Activated CD8-positive, alpha-beta memory T cell treated with anti-CD3 and anti-CD28 coated beads for 36 hours (primary cell): ENCODE measurements around the gene ZNF862. TPM values are rescaled to one million over a fixed set of nuclear protein-coding genes. Genes with fewer than 3 reads are reported as not detected.

Experiments used
- CTCF ChIA-PET: fragments of 350-600 bp; sonication (Branson Sonifier 250); formaldehyde crosslinking; loops from one replicate; lab custom pipeline; 2021; ENCODE audit warnings: antibody characterized with exemption; lab: Charles Lee
- POLR2A ChIA-PET: fragments of 350-600 bp; sonication (Branson Sonifier 250); formaldehyde crosslinking; loops from one replicate; lab custom pipeline; 2021; ENCODE audit warnings: antibody characterized with exemption; lab: Charles Lee
- total RNA-seq, 2 experiments: library from RNA; stranded (reverse); gene quantifications; one replicate each; pipeline ENCODE4 v1.2.3, GENCODE V29; 2021

The ZNF862 gene
- total RNA-seq, 2 experiments from 2014 or later: 11.0 to 11.1 TPM

DNA sequence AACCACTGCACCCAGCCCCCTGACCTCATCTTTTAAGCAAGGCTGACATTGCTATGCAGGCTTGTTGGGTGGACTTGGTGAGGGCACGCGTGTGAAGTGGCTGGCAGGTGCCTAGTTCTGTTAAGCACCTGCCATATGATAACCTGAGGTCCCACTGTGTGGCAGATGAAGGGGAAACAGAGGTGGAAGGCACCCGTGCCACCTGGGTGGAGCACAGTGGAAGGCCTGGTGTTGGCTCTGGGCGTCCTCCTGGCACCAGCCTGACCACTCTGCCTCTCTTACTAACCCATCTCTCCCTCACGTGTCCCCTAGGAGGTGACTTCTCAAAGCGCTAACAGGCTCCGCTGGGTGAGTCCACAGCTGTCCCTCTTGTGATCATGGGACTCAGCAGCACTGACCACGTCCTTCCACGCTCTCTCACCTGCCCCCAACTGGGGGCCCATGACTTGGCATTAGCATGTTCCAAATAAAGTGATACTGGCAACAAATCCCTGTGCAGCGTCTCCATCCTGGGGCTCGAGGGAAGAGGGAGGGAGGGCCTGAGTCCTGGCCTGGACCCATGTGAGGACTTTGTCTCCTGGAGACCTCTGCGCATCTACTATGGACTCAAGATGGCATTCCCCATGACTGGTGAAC, 4.6 kb upstream of the ZNF862 start:
- POLR2A ChIA-PET: no interaction called here
- CTCF ChIA-PET: no interaction called here

DNA sequence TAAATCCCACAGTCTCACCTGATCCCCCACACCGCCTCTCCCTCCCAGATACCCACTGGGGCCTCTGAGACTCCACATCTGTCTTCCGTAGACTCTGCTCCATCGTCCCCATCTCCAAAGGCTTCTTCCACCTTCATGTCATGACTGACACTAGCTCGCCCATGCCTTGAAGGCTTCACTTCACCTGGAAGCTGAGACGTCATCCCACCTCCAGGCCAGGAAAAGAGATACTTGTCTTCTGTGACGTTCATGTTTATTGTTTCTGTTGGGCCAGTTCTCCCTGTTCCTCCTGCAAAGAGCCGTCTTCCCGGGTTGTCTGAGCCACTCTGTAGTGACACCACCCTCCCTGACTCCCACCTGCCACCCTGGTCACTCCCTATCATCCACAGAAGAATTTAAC, 3.6 kb upstream of the ZNF862 start:
- ChIA-PET POLR2A (no interaction called here), CTCF (no interaction called here)

DNA sequence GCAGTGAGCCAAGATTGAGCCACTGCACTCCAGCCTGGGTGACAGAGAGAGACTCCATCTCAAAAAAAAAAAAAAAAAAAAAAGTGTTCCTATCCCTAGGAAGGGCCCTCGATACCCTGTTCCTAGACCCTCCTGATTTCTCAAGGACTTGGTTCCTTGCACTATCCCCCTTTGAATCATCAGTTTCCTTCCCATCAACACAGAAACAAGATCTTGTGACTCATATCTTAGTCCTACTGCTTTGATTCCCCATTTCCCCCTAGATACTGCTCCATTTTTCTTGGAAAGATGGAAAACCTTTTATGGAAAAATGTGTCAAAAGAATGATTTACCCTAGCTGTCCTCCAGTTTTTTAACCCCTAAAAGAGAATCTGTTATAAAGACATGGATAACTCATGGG, 1.7 kb upstream of the ZNF862 start:
- POLR2A ChIA-PET: no interaction called here
- CTCF ChIA-PET: interaction anchor here (0.7 kb wide), 1 partner anchor 105 kb away, joined by 3 read pairs; no protein-coding TSS in a partner anchor

DNA sequence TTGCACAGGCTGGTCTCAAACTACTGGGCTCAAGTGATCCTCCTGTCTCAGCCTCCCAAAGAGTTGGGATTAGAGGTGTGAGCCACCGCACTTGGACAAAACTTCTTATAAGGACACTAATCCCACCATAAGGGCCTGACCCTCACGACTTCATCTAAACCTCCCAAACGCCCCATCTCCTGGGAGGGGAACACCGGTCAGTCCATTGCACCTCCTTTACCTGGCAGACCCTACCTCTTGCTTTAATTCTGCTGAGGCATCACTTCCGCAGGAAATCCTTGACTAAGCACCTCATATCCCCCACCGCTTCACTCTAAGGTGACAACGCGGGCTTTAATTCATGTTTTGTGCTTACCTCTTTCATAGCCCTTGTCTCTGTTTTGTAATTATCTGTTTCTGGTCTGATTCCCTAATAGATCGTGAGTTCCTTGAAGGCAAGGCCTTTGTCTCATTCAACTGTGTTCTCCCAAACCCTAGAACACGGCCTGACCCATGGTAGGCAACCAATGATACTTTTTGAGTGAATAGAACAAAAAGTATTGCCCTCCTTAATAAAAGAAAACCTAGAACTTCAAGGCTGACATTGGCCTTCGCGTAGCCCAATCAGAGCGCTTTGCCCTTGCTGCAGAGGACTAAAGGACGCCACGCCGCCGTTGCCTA, 481 bp upstream of the ZNF862 start:
- CTCF ChIA-PET: interaction anchor here (1.7 to 2.2 kb wide), 2 partner anchors 32 to 34 kb away, joined by 6 to 7 read pairs; no protein-coding TSS in a partner anchor
- POLR2A ChIA-PET: interaction anchor here (0.8 to 1.5 kb wide), 3 partner anchors 33 to 483 kb away, joined by 3 to 20 read pairs (median 5); no protein-coding TSS in a partner anchor

DNA sequence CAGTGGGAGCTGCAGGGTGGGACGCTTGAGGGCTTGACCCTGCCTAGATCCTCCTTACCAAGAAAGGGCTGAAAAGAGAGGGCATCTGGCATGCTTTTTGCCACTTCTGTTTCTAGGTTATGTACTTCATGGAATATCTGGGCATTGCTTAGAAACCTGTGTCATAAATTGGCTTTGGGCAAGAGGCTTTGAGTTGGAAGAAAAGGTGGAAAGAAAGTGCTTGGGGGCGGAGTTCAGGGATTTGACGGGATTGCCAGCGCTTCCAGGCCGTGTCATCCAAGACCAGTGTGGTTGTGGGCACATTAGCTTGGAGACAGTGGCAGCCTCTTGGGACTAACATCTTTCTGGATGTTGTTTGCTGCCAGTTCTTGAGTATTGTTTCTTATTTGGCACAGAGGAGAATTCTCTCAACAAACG, 825 bp downstream of the ZNF862 start:
- POLR2A ChIA-PET: interaction anchor here (0.7 to 1.5 kb wide), 4 partner anchors 11 to 287 kb away, joined by 3 to 20 read pairs (median 4); no protein-coding TSS in a partner anchor

DNA sequence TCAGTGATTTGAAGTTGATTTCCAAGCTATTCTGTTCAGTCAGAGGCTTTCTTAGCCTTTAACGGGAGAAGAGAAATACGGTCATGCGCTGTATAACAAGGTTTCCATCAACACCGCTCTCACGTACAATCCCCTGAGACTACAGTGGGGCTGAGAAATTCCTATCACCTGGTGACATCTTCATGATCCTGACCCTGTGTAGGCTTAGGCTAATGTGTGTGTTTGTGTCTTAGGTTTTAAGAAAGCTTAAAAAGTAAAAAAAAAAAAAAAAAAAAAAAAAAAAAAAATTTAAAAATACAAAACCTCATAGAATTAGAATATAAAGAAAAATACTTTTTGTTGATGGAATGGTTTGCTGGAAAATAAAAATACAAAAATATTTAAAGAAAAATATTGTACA, 1.8 kb downstream of the ZNF862 start:
- CTCF ChIA-PET: interaction anchor here (2.2 kb wide), 1 partner anchor 30 kb away, joined by 7 read pairs; no protein-coding TSS in a partner anchor

More for the DNA sequence above, 825 bp downstream of the ZNF862 start:
- CTCF ChIA-PET: interaction anchor here (1.7 to 2.2 kb wide), 2 partner anchors 31 to 33 kb away, joined by 6 to 7 read pairs; no protein-coding TSS in a partner anchor

DNA sequence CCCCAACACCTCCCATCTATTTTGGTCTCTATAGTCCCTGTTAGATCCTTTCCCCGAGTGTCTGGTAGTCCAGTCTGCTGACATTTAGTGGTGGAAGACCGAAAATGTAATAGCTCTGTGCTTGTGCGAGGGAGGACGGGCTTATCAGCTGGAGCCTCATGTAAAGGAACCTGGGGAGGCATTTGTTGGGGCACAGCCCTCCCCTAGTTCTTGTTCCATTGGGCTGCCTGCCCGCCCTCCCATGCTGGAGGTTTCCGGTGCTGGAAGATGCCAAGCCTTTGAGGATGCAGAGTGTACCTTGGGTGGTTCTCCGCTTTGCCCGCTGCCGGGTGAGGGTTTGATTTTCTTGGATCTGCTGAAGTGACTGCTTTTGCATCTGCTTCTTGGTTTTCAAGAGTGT, 5.4 kb downstream of the ZNF862 start:
- POLR2A ChIA-PET: no interaction called here
- CTCF ChIA-PET: no interaction called here

More for the DNA sequence above, 1.8 kb downstream of the ZNF862 start:
- POLR2A ChIA-PET: interaction anchor here (0.6 to 1.2 kb wide), 4 partner anchors 15 to 127 kb away, joined by 4 to 13 read pairs (median 7); no protein-coding TSS in a partner anchor

DNA sequence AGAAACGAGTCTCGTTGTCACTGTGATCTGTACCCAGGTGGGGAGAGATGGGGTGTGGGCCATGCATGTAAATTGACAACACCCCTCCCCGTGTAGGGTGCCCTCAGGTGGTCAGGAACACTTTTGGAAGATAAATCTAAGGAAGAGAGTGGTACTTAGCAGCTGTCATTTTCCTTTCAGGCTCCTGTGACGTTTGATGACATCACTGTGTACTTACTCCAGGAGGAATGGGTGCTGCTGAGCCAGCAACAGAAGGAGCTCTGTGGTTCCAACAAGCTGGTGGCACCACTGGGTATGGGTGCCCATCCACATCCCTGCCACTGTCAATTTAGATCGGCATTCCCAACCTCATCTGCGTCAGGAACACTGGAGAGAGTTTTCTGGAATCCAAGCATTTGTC, 6.3 kb downstream of the ZNF862 start:
- POLR2A ChIA-PET: no interaction called here
- CTCF ChIA-PET: interaction anchor here (0.7 kb wide), 1 partner anchor 28 kb away, joined by 3 read pairs; no protein-coding TSS in a partner anchor

DNA sequence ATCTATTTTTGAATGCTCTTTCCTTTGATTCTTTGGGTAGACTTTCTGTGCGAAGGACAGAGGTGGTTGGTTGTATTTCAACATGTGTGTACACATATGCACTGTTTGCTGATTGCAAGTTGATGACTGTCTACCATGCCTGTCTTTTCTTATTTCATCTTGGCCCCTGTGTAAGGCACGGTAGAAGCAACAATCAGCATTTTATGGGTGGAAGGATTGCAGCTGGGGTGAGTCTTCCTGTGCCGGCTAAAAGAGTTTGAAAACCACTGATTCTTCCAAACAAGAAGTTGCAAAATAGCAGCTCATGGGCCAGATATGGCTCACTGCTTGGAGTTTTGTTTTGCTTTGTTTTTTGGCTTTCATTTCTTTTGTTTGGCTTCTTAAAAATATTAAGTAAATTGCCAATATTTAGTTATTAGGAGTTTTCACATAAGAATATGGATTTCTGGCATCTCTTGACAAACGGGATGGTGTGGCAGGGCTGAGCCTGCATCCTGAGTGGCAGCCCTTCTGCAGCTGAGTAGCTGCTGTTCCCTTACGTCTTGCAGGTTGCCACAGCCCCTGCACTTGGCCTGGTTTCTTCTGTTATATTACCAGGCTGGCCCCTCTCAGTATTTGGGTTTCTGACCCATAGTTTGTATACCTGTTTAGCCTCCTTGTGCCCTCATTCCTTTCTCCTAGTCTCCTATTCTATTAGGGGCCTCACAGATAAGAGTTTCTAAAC, 7.2 kb downstream of the ZNF862 start:
- ChIA-PET POLR2A (no interaction called here), CTCF (no interaction called here)

DNA sequence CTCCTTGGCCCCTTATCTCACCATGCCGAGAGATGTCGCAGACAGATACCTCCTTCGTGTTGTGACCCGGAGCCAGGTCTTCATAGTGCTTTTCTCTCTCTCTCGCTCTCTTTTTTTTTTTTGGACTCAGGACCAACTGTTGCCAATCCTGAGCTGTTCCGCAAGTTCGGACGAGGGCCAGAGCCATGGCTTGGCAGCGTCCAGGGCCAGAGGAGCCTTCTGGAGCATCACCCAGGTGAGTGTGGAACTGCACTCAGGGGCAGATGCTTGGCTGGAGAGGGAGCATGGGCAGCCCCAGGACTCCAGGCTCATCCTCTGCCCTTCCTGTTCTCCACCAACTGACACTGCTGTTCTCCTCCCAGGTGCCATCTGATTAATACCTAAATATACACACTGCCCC, 7.8 kb downstream of the ZNF862 start:
- POLR2A ChIA-PET: no interaction called here
- CTCF ChIA-PET: no interaction called here

DNA sequence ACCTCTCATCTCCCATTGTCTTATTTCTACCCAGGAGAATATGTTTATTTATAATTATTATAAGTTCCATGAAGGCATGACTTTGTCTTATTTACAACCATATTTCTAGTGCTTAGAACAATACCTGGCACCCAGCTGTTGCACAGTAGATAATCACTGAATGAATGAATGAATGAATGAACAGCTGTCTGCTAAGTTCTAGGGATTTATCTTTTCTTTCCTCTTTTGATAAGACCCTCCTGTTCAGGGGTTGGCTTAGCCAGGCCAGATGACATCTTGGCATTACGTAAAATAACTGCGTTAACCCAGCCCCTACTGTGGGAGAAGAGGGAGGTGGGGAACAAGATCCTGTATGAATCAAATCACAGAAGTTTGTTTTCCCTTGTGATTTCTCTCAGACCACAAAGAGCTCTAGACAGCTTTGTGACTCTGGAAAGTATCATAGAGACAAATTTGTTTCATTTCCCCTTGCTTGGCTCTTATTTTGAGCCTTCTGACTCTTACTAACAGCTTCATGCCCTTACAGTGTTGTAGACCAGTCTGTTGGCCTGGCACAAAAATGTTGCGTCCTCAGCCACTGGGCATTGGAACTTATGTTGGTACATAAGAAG, 8.4 kb downstream of the ZNF862 start:
- POLR2A ChIA-PET: no interaction called here
- CTCF ChIA-PET: interaction anchor here (1.2 kb wide), 1 partner anchor 19 kb away, joined by 3 read pairs; no protein-coding TSS in a partner anchor

DNA sequence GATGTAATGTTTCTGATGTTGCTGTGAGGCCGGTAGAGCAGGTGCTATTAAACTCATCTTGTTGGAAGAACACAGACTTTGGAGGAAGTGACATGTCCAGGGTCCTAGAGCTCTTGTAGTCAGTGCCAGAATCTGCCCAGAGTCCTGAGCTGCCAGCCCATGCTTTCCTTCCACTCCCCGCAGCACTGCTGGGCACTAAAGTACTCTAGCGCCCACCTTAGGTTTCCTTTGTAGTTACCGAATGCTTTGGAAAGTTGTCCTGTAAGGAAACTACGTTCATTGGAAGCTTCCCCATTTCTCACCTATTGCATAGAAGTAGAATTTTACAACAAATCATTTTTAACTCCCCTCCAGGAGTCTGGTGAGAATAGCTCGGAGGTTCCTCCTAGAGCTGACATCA, 11.0 kb downstream of the ZNF862 start:
- CTCF ChIA-PET: interaction anchor here (0.5 kb wide), 1 partner anchor 106 kb away, joined by 3 read pairs; no protein-coding TSS in a partner anchor
- POLR2A ChIA-PET: interaction anchor here (1.2 kb wide), 1 partner anchor 11 kb away, joined by 3 read pairs; the partner anchor contains the start of gene ZNF862

DNA sequence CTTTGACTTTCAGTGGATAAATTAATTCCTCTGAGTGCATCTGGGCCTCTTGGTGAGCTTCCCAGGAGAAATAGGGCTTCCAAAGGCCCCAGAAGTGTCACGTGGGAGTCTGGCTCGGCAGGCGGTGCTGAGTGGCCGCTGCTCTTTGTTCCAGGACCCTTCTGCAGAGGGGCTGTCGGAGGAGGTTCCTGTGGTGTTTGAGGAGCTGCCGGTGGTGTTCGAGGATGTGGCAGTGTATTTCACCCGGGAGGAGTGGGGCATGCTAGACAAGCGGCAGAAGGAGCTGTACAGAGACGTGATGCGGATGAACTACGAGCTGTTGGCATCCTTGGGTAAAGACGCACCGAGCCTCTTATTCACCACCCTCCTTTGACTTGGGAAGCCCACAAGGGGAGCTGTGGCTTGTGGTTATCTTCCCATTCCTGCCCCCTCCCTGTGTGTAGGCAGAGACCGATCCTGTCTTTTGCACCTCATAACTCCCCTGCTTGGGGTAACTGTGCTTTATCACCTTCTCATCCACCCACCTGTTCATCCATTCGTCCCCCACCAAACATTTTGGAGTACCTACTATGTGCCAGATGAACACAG, 11.9 kb downstream of the ZNF862 start:
- ChIA-PET POLR2A (interaction anchor here (1.2 kb wide), 1 partner anchor 11 kb away, joined by 3 read pairs; the partner anchor contains the start of gene ZNF862), CTCF (no interaction called here)

DNA sequence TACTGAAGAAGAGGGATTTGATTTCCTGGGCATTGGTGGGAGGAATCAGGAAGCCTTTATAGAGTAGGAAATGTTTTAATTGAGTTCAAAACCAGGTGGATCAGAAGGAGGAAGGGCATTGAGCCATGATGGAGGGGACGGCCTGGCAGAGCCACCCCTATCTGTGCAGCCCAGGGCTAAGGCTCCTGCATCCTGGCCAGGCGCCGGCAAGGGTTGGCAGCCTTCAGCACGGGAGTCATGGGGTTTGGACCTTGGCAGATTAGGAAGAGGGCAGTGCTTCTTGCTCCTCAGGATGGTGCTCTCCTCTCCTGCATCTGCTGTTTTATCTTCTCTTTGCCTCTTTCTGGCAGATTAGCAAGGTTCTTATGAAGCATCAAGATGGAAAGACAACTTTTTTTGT, 12.5 kb downstream of the ZNF862 start:
- ChIA-PET CTCF (no interaction called here), POLR2A (no interaction called here)

DNA sequence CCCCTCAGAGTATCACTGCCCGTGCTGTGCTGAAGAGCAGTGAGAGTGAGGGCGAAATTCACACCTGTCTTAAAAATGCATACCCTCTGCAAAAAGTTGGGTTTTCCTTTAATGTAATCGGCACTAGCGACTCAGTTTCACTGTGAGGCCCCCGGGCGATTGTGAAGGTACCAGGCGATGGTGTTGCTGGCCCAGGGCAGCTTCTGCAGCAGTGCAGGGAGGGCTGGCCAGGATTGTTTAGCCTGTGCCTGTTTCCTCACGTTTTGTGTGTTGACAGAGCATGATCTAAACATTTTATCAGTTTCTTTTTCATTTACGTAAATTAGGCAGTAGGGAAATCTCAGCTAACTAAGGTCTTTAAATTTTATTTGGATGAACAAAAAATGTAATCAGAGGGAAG, 13.3 kb downstream of the ZNF862 start:
- ChIA-PET CTCF (no interaction called here), POLR2A (no interaction called here)

DNA sequence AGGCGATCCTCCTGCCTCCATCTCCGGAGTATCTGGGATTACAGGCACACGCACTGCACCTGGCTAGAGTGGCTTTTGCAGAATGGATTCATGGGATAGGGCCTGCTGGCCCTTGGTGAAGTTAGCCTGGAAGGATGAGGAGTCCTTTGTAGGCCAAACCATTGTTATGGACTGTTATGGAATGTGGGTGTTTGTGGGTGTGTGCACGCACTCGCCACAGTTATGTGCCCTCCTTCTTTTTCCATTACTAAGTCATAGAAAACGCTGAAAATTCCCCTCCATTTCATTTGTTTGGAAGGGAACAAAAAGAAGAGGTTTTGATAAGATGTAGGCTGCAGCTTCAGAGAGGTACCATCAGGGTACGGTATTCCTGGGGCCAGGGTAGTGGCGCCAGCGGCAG, 15.0 kb downstream of the ZNF862 start:
- CTCF ChIA-PET: no interaction called here
- POLR2A ChIA-PET: no interaction called here

DNA sequence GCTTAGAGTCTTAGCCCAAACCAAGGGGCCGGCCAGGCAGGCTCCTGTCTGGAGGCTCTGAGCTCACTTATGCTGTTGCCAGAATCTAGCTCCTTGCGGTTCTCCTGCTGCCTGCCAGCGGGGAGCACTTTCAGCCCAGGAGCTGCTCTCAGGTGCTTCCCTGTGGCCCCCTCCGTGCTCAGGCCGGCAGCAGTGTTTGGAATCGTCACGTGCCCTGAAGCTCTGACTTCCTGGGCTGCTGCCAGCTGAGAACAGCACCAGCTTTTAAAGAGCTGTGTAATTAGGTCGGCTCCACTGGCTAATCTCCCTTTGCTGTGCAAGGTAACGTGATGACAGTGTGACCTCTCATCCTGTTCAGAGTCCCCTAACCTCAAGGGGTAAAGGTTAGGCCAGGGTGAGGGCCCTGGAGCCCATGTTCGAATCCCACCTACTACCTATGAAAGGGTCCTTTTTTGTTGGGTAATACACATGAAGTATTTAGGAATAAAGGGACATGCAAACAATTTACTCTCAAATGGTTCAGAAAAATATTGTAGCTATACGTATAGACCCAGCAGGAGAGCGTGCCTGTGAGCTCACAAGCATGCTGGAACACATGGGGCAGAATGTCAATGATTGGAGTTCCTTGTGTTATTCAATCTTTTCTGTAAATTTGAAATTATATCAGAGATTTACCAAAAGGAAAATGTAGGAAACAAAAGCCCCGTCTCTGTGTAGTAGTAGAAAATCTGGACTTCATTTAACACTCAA, 16.6 kb downstream of the ZNF862 start:
- ChIA-PET CTCF (no interaction called here), POLR2A (interaction anchor here (0.6 kb wide), 1 partner anchor 15 kb away, joined by 8 read pairs; no protein-coding TSS in a partner anchor)
